ENCODE data around the gene OGFOD2. TPM values are rescaled to one million over a fixed set of nuclear protein-coding genes. Genes with fewer than 3 reads are reported as not detected.
A peak's percentile ranks its signal among the peaks of the same experiment; 100 is the strongest.

OGFOD2 gene
- total and polyA plus RNA-seq, 2 of the 13 experiments (the other 11 are each of a cell fraction or from before 2014, with no cell fraction given), result 13.2 to 14.6 TPM

- 0 out of 2 replicates have a peak, but pooled peaks have one; percentile 17 for TF ChIP-seq ZFP91 (CRISPR knock-in tag; IDR thresholded peaks at IDR 0.05; ENCODE audit: borderline replicate concordance)
- TF ChIP-seq LBX2 (CRISPR knock-in tag; IDR thresholded peaks at IDR 0.05; ENCODE audit: borderline replicate concordance), result no peak
- TF ChIP-seq ZNF879 (CRISPR knock-in tag; IDR thresholded peaks at IDR 0.05), result no peak
- no peak for TF ChIP-seq SMAD9 (CRISPR knock-in tag; IDR thresholded peaks at IDR 0.05)
- TF ChIP-seq GATA4 (IDR thresholded peaks at IDR 0.05; ENCODE audit: borderline replicate concordance, low read depth), result no peak
- TF ChIP-seq GZF1 (CRISPR knock-in tag; IDR thresholded peaks at IDR 0.05), result no peak
- TF ChIP-seq HOXA7 (CRISPR knock-in tag; IDR thresholded peaks at IDR 0.05), result no peak
- no peak for TF ChIP-seq SP4 (CRISPR knock-in tag; IDR thresholded peaks at IDR 0.05)
- no peak for TF ChIP-seq IRF2 (CRISPR knock-in tag; IDR thresholded peaks at IDR 0.05)
- no peak for TF ChIP-seq ZNF557 (CRISPR knock-in tag; IDR thresholded peaks at IDR 0.05)
- no peak for TF ChIP-seq ATF1 (CRISPR knock-in tag; IDR thresholded peaks at IDR 0.05)
- TF ChIP-seq POLR2AphosphoS5 (IDR thresholded peaks at IDR 0.05; ENCODE audit: low read depth, low read length), result no peak
- no peak for TF ChIP-seq ZNF629 (CRISPR knock-in tag; conservative IDR thresholded peaks at IDR 0.05)
- TF ChIP-seq SRSF9 (IDR thresholded peaks at IDR 0.05; ENCODE audit: borderline replicate concordance, insufficient read depth, low read depth, low read length, poor library complexity, severe bottlenecking), result no peak
- TF ChIP-seq ZNF546 (CRISPR knock-in tag; conservative IDR thresholded peaks at IDR 0.05), result no peak
- peak; percentile 38 for TF ChIP-seq CTCF (CRISPR knock-in tag; IDR thresholded peaks at IDR 0.05)
- TF ChIP-seq SPEN (CRISPR knock-in tag; IDR thresholded peaks at IDR 0.05; ENCODE audit: low read depth), result no peak
- TF ChIP-seq MXD3 (CRISPR knock-in tag; IDR thresholded peaks at IDR 0.05), result no peak
- TF ChIP-seq ZNF616 (CRISPR knock-in tag; IDR thresholded peaks at IDR 0.05; ENCODE audit: low read depth), result no peak
- no peak for TF ChIP-seq NFATC3 (CRISPR knock-in tag; IDR thresholded peaks at IDR 0.05)
- TF ChIP-seq PHF8 (CRISPR knock-in tag; IDR thresholded peaks at IDR 0.05), result no peak
- TF ChIP-seq ZFX (CRISPR knock-in tag; IDR thresholded peaks at IDR 0.05; ENCODE audit: low read depth), result no peak
- TF ChIP-seq CENPBD1 (CRISPR knock-in tag; IDR thresholded peaks at IDR 0.05; ENCODE audit: borderline replicate concordance, low read depth), result no peak
- no peak; a peak in 1 of 4 replicates for TF ChIP-seq EP300 (IDR thresholded peaks at IDR 0.05; ENCODE audit: low read depth in 2 of 2, low read length in 2 of 2)
- TF ChIP-seq EP300 (CRISPR knock-in tag; IDR thresholded peaks at IDR 0.05; ENCODE audit: borderline replicate concordance), result peak; percentile 47; the same call in 1 of the 2 replicates
- no peak for TF ChIP-seq ATAD3A (CRISPR knock-in tag; IDR thresholded peaks at IDR 0.05)
- TF ChIP-seq PCBP1 (IDR thresholded peaks at IDR 0.05; ENCODE audit: borderline replicate concordance, low read depth, low read length), result no peak
- no peak for TF ChIP-seq TAF15 (IDR thresholded peaks at IDR 0.05; ENCODE audit: low read depth, low read length, poor library complexity, severe bottlenecking)
These were observed 28.2 kb upstream of the OGFOD2 start (continued) for GRCh38 chr12:122946690-122947341.

Measured in HepG2 (cell line).